SKM-1 treated with dmso at 0.1 percent for 144 hours (cell line): ENCODE results near the gene KRT27.

Experiments
- DNase-seq: peaks from one replicate; lab custom pipeline; 2025; ENCODE audit not compliant: unreplicated experiment; lab: John Stamatoyannopoulos, UW

Gene KRT27

DNA sequence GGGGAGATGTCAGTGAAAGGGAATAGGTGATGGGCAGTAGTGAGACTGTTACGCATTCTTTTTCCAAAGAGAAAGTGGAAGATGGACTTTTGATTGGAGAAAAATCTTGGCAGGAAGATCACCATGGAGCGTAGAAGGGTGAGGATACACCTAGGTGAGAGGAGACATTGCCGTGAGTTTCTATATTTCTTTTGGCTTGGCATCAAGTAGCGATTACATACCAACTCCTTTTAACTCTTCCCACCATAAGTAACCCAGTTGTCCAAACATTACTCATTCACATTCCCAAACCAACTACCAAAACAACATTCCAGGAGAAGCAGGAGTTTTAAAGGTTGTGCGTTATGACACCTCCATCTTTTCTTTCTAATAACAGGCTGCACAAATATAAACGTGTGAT is 28.1 kb upstream of the KRT27 start:
- no peak for DNase-seq

DNA sequence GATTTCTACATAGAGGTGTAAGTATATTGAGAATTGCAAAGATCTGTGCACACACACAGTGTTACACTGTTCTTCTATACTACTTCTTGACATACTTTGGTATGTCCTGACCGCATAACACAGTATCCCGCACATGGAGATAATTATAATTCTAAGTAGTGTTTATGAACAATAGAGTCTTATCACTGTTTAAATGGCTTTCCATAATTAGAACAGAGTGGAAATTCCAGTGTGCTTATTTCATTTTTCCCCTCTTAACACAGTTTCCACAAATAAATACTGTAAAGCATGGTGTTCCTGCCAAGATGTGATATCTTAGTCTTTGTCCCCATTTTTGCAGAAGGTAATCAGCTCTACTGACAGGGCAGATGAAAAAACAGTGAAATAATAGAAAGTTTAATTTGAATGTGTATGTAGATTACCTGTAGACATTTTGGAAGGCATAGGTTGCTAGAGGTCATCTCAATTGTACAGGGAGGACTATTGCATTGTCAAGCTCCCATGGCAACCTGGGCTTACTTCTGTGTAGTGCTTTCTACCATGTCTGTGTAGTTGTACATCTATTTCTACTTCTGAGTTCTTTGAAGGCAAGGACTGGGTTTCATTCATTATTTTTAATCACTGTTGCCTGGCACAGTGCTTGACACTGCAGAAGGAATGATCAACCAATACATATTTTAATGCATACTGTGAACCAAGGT is 27.5 kb upstream of the KRT27 start:
- DNase-seq: no peak

GRCh38 chr17:40806131-40806530 is 23.8 kb upstream of the KRT27 start:
- no peak for DNase-seq

GRCh38 chr17:40803617-40804082 is 21.3 kb upstream of the KRT27 start:
- peak; percentile 17 for DNase-seq

GRCh38 chr17:40801157-40801556 is 18.8 kb upstream of the KRT27 start:
- no peak for DNase-seq

DNA sequence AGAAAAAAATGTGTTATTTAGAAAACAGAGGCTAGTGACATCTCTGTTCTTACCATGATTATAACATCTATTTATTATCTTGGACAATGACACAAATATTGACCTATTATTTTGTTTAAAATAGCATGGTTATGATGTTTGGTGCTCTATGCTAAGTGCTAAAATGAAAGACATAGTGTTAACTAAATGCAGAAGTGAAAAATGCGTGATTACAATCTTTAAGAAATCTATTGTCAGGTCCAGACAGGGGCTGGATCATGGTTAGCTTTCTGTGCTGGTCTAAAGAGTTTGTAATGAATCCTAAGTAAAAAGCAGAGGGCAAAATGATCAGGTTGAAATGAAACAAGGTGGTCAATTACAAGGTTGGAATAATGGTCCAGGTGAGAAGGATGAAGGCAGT is 18.0 kb upstream of the KRT27 start:
- DNase-seq: no peak

GRCh38 chr17:40799859-40800258 is 17.5 kb upstream of the KRT27 start, which contains the start of gene KRT28:
TSS of gene KRT28 (minus strand) at chr17:40799959. CDS start at chr17:40799893, 66 bp downstream.
- DNase-seq: no peak

DNA sequence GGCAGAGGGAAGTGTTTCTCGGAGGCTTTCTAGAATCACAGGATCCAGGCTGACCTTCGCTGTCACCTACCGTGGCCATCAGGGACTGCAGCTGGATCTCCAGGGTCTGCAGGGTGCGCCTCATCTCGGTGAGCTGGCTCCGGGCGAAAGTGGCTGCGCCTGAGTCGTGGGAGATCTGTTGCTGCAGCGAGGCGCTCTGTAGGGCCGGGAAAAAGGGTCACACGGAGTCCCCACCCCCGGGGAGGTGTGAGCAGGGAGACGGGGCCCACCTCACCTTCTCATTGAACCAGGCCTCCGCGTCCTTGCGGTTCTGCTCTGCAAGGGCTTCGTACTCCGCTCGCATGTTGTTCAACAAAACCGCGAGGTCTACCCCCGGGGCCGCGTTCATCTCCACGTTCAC is 14.5 kb upstream of the KRT27 start:
- DNase-seq: no peak

- no peak for DNase-seq
Measured at GRCh38 chr17:40795019-40795667, 12.8 kb upstream of the KRT27 start.

GRCh38 chr17:40794466-40794865 is 12.1 kb upstream of the KRT27 start:
- no peak for DNase-seq

DNA sequence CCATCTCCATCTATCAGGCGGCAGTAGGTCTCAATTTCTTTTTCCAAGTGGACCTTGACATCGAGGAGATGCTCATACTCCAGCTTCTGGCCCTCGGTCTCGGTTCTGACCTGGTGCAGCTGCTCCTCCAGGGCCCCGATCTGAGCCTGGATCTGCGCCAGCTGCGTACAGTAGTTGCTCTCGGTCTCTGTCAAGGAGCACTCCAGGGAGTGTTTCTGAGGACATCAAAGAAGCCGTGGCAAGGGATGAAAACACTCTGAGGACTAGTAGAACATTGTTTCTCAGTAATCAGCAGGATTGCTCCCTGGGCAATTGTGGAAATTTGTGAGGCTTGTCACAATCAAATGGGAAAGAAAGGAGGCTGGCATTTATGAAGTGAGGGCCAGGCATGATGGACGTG is 11.5 kb upstream of the KRT27 start:
- DNase-seq: no peak

GRCh38 chr17:40791787-40792436 is 9.6 kb upstream of the KRT27 start:
- DNase-seq: no peak

DNA sequence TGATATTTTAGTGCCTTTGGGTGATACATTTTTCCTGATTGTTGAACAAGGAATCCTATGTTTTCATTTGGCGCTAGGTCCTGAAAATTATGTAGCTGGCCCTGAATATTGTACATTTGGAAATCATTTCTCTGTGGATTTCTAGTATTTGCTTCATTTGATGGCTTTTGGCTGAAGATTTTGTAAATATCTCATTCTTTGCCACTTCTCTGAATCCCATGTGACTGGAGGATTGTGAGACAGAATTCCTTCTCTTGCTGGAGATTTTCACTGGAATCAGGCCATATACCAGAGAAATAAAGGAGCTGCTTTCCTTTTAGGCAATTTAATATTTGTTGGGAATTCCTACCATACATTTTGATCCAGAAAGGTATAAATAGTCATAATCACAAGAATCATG is 8.8 kb upstream of the KRT27 start:
- DNase-seq: no peak

DNA sequence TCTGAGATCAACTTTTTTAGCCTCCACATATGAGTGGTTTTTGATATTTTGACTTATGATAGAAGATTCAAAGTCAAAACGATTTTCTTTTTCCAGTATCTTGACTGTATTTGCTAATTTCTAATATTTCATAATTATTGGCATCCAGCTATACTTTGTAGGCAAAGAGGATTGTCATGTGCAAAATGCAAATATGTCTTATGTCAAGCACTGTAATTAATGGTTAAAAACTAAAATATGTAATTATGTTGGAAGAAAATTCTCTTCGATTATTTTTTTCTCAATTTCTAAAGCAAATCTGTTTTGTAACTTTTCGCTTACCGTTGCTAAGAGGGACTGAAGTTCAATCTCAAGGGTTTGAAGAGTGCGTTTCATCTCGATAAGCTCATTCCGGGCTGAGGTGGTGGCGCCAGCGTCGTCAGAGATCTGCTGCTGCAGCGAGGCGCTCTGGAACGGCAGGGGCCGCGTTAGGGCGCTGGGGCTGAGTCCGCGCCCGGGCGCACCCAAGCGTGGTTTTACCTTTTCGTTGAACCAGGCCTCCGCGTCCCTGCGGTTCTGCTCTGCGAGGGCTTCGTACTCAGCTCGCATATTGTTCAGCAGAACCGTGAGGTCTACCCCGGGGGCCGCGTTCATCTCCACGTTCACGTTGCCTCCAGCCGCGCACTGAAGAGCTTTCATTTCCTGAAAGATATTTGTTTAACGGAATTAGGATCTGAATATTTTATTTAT is 3.0 kb downstream of the KRT27 start:
- DNase-seq: no peak

DNA sequence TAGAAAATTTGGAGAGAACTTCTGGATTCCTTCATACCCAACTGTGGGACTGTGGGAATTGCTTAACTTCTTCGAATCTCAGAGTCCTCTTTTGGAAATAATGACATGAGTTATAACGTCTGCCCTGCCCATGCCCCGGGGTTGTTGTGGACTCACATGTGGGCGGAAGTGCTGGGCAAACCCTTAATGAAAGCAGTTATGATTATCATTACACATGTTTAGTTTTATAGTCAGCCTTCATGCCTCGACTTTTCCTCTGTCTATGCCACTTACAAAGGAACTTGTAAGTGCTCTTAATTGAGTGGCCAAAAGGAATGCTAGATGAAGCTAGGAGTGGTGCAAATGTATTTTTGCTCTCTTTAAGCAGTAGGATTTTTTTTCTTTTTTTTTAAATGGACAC is 3.9 kb downstream of the KRT27 start:
- DNase-seq: no peak

GRCh38 chr17:40777971-40778370 is 4.4 kb downstream of the KRT27 start:
- DNase-seq: no peak

- no peak for DNase-seq
Measured at GRCh38 chr17:40777459-40777858, 4.9 kb downstream of the KRT27 start.

DNA sequence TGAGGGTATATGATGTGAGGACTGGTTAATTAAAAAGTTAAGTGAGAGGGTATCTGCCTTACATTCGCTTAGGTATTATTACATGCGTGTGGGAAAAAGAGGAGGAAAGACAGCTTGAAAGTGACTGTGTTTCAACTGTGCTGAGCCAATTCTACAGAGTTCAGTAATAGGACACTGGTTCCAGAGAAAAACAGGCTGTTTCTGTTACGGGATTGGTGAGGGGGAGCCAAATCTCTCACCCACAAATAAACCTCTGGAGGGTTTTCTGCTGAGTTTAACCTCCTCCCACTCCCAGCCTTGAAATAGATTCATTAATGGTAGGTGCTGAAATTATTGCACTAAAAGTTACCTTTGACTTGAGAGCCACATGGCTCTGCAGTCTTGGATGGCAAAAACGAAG is 6.4 kb downstream of the KRT27 start:
- no peak for DNase-seq

DNA sequence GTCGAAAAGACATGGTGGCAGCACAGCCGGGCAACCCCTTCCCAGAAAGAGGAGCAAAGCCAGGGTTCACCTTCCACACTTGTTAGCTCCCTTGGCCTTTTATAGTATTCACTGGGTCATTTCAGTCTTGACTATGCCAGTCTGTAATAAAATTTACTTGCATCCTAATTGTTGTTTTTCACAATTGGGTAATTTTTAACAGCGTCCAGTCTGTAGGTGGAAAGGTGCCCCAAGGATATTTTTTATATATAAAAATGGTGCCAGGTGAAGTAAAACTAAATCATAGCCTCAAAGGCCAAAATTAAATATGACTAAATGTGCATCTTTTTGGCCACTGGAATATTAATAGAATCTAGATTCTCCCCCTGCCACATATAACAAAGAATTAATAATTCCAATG is 10.2 kb downstream of the KRT27 start, which contains the start of gene KRT26:
KRT26 (minus strand) TSS at position 101 of the 400 bp plus-strand sequence; CDS start at position 13, 88 bp downstream.
- DNase-seq: no peak

DNA sequence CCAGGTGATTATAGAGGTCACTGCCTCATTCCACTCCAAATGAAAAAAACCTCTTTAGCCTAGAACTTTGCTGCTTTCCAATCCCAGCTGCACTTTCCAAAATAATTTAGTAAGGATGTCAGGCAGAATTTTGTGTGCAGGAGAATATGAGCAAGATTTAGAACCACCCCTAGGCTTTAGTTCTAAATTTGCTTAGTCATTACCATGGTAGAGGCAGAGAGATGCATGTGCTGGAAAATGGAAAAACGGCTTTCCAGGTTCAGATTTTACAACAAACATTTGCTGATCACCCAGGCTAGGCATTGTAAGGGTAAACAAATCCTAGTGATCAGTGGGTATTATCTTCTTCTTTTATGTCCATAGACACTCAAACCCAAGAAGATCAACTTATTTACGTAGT is 16.7 kb downstream of the KRT27 start:
- DNase-seq: no peak

GRCh38 chr17:40763752-40764151 is 18.6 kb downstream of the KRT27 start:
- DNase-seq: no peak
